Measurements from ENCODE around the gene KCNQ4.

The KCNQ4 gene

DNA sequence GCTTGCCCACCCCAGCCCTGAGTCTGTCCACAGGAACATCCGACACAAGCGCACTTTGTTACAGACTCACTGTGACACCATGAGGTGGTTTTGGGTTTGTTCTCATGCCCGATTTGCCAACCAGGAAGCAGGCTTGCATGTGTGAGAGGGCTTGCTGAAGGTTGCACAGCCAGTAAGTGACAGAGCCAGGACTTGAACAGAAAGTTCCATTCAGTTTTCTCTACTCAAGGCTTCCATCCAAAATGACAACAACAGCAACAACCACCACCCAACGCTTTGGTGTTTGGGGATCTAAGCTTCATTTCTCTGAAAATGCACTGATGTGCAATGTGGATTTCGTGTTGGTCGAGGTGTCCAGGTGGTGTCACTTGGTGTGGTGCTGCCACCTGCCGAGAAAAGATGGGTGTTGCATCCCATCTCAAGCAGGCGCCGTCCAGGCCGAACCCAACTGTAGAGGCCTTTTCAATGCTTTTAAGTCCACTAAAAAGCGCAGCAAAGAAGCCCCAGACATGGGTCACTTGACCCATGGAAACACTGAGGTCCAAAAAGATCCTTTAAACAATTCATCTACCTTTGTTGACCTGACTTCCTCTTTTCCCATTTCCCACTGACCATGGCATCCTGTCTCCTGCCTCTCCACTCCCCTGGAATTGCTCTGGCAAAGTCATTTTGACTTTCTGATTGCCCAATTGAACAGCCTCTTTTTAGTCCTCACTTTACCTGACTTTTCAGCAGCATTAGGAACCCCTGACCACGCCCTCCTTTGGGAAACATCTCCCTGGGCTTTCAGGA lies 66.4 kb downstream of the KCNQ4 start:
- no peak for DNase-seq (ENCODE audit: low spot score)
- Histone ChIP-seq H3K27me3 (ENCODE audit: insufficient read depth, poor library complexity, severe bottlenecking) (no peaks in the 10 kb centered on the region), H3K9me3 (ENCODE audit: severe bottlenecking) (no peaks in the 10 kb centered on the region), H3K4me3 (ENCODE audit: severe bottlenecking) (no peak overlapping the region), H3K4me1 (ENCODE audit: insufficient read depth, poor library complexity, severe bottlenecking) (peaks cover 6% of the 10 kb centered on the region), H3K36me3 (ENCODE audit: low read depth) (no peaks in the 10 kb centered on the region), H3K27ac (ENCODE audit: poor library complexity, severe bottlenecking) (no peak overlapping the region)
- TF ChIP-seq, protein P1, sequence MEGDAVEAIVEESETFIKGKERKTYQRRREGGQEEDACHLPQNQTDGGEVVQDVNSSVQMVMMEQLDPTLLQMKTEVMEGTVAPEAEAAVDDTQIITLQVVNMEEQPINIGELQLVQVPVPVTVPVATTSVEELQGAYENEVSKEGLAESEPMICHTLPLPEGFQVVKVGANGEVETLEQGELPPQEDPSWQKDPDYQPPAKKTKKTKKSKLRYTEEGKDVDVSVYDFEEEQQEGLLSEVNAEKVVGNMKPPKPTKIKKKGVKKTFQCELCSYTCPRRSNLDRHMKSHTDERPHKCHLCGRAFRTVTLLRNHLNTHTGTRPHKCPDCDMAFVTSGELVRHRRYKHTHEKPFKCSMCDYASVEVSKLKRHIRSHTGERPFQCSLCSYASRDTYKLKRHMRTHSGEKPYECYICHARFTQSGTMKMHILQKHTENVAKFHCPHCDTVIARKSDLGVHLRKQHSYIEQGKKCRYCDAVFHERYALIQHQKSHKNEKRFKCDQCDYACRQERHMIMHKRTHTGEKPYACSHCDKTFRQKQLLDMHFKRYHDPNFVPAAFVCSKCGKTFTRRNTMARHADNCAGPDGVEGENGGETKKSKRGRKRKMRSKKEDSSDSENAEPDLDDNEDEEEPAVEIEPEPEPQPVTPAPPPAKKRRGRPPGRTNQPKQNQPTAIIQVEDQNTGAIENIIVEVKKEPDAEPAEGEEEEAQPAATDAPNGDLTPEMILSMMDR (IDR thresholded peaks at IDR 0.05; ENCODE audit: poor library complexity, severe bottlenecking), result peak; percentile 89
- ATAC-seq (ENCODE audit: low read depth), result peak; percentile 67; the same call in 2 of the 3 replicates

DNA sequence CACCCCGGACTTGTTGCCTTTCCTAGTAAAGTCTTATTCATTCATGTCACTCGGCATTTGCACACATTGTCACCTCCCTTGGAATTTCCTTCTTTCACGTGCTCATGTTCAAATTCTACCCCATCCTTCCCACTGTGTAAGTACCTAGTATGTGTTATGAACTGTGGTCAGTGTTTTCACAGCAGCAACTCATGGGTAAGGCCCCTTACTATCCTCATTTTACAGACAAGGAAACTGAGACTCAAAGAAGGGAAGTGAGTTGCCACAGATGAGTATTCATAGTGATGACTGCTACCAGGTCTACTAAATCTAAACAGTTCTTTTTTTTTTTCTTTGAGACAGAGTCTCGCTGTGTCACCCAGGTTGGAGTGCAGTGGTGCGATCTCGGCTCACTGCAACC lies 68.1 kb downstream of the KCNQ4 start:
- DNase-seq (ENCODE audit: low spot score) (no peak), ATAC-seq (ENCODE audit: low read depth) (no peak)
- Histone ChIP-seq H3K27ac (ENCODE audit: poor library complexity, severe bottlenecking) (no peak overlapping the region), H3K4me1 (ENCODE audit: insufficient read depth, poor library complexity, severe bottlenecking) (peaks cover 6% of the 10 kb centered on the region), H3K9me3 (ENCODE audit: severe bottlenecking) (no peaks in the 10 kb centered on the region), H3K27me3 (ENCODE audit: insufficient read depth, poor library complexity, severe bottlenecking) (no peaks in the 10 kb centered on the region), H3K36me3 (ENCODE audit: low read depth) (no peaks in the 10 kb centered on the region), H3K4me3 (ENCODE audit: severe bottlenecking) (no peak overlapping the region)
- TF ChIP-seq, protein P1 (IDR thresholded peaks at IDR 0.05; ENCODE audit: poor library complexity, severe bottlenecking), result no peak

DNA sequence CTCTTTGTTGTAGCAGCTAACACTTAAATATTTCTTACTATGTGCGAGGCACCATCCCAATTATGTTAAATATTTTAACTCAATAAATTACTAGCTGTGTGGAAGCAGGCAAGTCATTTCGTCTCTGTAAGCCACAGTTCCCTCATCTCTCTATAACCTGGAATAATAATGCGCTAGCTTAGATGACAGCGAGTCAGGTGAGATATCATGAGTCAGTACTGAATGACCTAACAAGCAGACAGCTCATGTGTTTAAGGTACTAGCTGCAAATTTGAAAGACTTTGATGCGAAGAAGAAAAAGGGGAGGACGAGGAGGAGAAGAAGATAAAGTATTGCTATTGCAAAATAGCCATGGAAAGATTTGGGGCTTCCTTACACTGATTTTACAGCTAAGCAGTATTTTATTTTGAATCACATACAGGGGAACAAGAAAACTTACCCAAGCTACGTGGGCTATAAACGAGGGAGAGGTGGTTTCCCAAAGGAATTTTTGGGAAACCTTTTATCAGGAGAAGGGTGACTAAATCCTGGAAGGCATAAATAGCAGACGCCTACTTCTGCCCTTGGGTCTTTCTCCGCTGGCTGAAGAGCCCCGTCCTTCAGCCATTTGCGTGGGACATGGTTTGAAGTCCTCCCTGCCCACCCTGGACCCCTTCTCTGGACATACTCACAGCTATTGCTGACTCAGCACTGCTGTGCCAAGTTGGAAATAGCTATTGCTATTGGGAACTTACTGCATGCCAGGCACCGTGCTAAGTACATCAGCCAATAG lies 69.7 kb downstream of the KCNQ4 start:
- no peak for DNase-seq (ENCODE audit: low spot score)
- H3K9me3 ChIP-seq (ENCODE audit: severe bottlenecking), result no peaks in the 10 kb centered on the region
- H3K27ac ChIP-seq (ENCODE audit: poor library complexity, severe bottlenecking), result no peak overlapping the region
- TF ChIP-seq, protein P1 (IDR thresholded peaks at IDR 0.05; ENCODE audit: poor library complexity, severe bottlenecking), result no peak
- H3K36me3 ChIP-seq (ENCODE audit: low read depth), result no peaks in the 10 kb centered on the region
- peak; percentile 44; the same call in 2 of the 3 replicates for ATAC-seq (ENCODE audit: low read depth)
- peaks cover 6% of the 10 kb centered on the region for H3K4me1 ChIP-seq (ENCODE audit: insufficient read depth, poor library complexity, severe bottlenecking)
- no peak overlapping the region for H3K4me3 ChIP-seq (ENCODE audit: severe bottlenecking)
- H3K27me3 ChIP-seq (ENCODE audit: insufficient read depth, poor library complexity, severe bottlenecking), result no peaks in the 10 kb centered on the region

DNA sequence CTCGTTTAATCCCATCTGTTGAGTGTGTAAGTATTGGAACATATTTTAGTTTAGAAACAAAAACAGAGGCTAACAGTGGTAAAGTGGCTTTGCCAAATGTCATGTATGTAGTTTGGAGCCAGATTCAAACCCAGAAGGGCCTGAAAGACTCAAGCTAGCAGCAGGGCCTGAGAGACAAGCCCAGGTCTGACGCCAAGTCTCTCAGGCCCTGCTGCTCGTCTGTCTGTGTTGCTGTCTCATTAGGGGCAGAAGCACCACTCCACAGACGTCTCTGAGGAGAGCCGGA lies 70.2 kb downstream of the KCNQ4 start:
- H3K4me3 ChIP-seq (ENCODE audit: severe bottlenecking), result no peak overlapping the region
- H3K27me3 ChIP-seq (ENCODE audit: insufficient read depth, poor library complexity, severe bottlenecking), result no peaks in the 10 kb centered on the region
- no peak overlapping the region for H3K27ac ChIP-seq (ENCODE audit: poor library complexity, severe bottlenecking)
- no peaks in the 10 kb centered on the region for H3K9me3 ChIP-seq (ENCODE audit: severe bottlenecking)
- H3K4me1 ChIP-seq (ENCODE audit: insufficient read depth, poor library complexity, severe bottlenecking), result peaks cover 6% of the 10 kb centered on the region
- DNase-seq (ENCODE audit: low spot score) (no peak), ATAC-seq (ENCODE audit: low read depth) (no peak)
- TF ChIP-seq, protein P1 (IDR thresholded peaks at IDR 0.05; ENCODE audit: poor library complexity, severe bottlenecking), result no peak
- no peaks in the 10 kb centered on the region for H3K36me3 ChIP-seq (ENCODE audit: low read depth)

DNA sequence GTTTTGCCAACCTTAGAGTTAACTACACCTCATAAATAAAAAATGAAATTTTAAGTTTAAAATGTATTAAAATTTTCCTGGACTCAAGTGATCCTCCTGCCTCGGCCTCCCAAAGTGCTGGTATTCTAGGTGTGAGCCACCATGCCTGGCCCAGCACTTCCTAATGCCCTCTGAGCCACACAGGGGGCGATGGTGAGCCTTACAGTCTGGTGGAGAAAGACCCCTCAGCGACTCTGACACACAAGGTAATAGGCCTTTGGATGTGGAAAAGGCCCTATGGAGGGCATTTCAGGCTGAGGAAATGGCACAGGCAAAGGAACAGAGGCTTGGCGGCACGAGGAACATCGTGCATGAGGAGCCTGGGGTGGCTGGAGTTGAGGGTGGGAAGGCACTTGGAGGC lies 71.9 kb downstream of the KCNQ4 start:
- TF ChIP-seq, protein P1 (IDR thresholded peaks at IDR 0.05; ENCODE audit: poor library complexity, severe bottlenecking), result no peak
- no peak for DNase-seq (ENCODE audit: low spot score)
- Histone ChIP-seq H3K4me3 (ENCODE audit: severe bottlenecking) (no peak overlapping the region), H3K36me3 (ENCODE audit: low read depth) (no peaks in the 10 kb centered on the region), H3K4me1 (ENCODE audit: insufficient read depth, poor library complexity, severe bottlenecking) (peaks cover 6% of the 10 kb centered on the region), H3K9me3 (ENCODE audit: severe bottlenecking) (no peaks in the 10 kb centered on the region), H3K27ac (ENCODE audit: poor library complexity, severe bottlenecking) (no peak overlapping the region), H3K27me3 (ENCODE audit: insufficient read depth, poor library complexity, severe bottlenecking) (no peaks in the 10 kb centered on the region)
- no peak for ATAC-seq (ENCODE audit: low read depth)
